DND-41 (cell line): ENCODE results near the gene NOL3.

Source experiments
- ATAC-seq: fragments of 200-7000 bp; cut with Tn5 transposase; 3 replicates; pipeline ENCODE4 v1.9.1; 2021; ENCODE audit warnings: low read depth; ENCODE audit not compliant: insufficient read depth
- DNase-seq: peaks from one replicate; pipeline ENCODE4 v3.0.0-alpha.2; 2020
- H2AFZ ChIP-seq: 2 replicates; pipeline ENCODE4 v1.6.0; 2012; ENCODE audit warnings: low read depth, low read length
- H3K27ac ChIP-seq: 2 replicates; pipeline ENCODE4 v1.5.1; 2012; ENCODE audit warnings: low read length, inconsistent platforms
- H3K27me3 ChIP-seq: fragments of 200-600 bp; sonication (generic); 2 replicates; pipeline ENCODE4 v1.6.0; 2012; ENCODE audit warnings: low read length, mild to moderate bottlenecking, inconsistent platforms; ENCODE audit not compliant: insufficient read depth, poor library complexity
- H3K36me3 ChIP-seq: 2 replicates; pipeline ENCODE4 v1.5.1; 2012; ENCODE audit warnings: low read length, inconsistent platforms; ENCODE audit not compliant: insufficient read depth
- H3K4me1 ChIP-seq: 2 replicates; pipeline ENCODE4 v1.5.1; 2012; ENCODE audit warnings: mild to moderate bottlenecking, low read length; ENCODE audit not compliant: insufficient read depth
- H3K4me2 ChIP-seq: 2 replicates; pipeline ENCODE4 v1.6.0; 2012; ENCODE audit warnings: mild to moderate bottlenecking, moderate library complexity, low read length, inconsistent platforms; ENCODE audit not compliant: insufficient read depth
- H3K4me3 ChIP-seq, 2 experiments: fragments of 200-600 bp in 1 of 2; shearing (Covaris generic) in 1 of 2; 2 replicates each; pipeline ENCODE4 v1.5.1; 2012 to 2016; ENCODE audit warnings: inconsistent platforms in 2 of 2, low read length in 2 of 2, mild to moderate bottlenecking in 2 of 2, low read depth in 1 of 2, moderate library complexity in 1 of 2
- H3K79me2 ChIP-seq: 2 replicates; pipeline ENCODE4 v1.6.0; 2012; ENCODE audit warnings: low read length, inconsistent platforms; ENCODE audit not compliant: insufficient read depth
- H3K9ac ChIP-seq: 2 replicates; pipeline ENCODE4 v1.6.0; 2012; ENCODE audit warnings: low read depth, mild to moderate bottlenecking, inconsistent platforms, low read length, moderate library complexity
- H3K9me3 ChIP-seq: 2 replicates; pipeline ENCODE4 v1.5.1; 2012; ENCODE audit warnings: low read length, moderate library complexity, mild to moderate bottlenecking, inconsistent platforms; ENCODE audit not compliant: insufficient read depth, severe bottlenecking
- H4K20me1 ChIP-seq: 2 replicates; pipeline ENCODE4 v1.6.0; 2012; ENCODE audit warnings: low read length; ENCODE audit not compliant: insufficient read depth
- CTCF ChIP-seq: IDR thresholded peaks from 2 replicates; pipeline ENCODE4 v1.5.1; 2012; ENCODE audit warnings: borderline replicate concordance, low read length, moderate library complexity, mild to moderate bottlenecking; ENCODE audit not compliant: poor library complexity, severe bottlenecking; ENCODE audit errors: extremely low read depth
- EZH2 ChIP-seq: IDR thresholded peaks from 3 replicates; pipeline ENCODE4 v1.6.1; 2012; ENCODE audit warnings: borderline replicate concordance, low read depth, mild to moderate bottlenecking, moderate library complexity, low read length, inconsistent platforms; ENCODE audit not compliant: severe bottlenecking

Gene NOL3

GRCh38 chr16:67158637-67159600 lies 11.4 kb upstream of the NOL3 start:
- ATAC-seq (peak; percentile 36), DNase-seq (peak; percentile 77)
- Histone ChIP-seq H4K20me1 (peaks cover 29% of the 10 kb centered on the region), H3K36me3 (peaks cover 4% of the 10 kb centered on the region; the same call in 1 of the 2 replicates), H3K9me3 (no peaks in the 10 kb centered on the region), H2AFZ (peak overlapping the region; percentile 98), H3K27me3 (no peaks in the 10 kb centered on the region), H3K79me2 (peaks cover 6% of the 10 kb centered on the region; the same call in 1 of the 2 replicates), H3K9ac (peak overlapping the region; percentile 68), H3K4me1 (peaks cover 54% of the 10 kb centered on the region), H3K4me3 (peak overlapping the region; percentile 85 to 97), H3K4me2 (peak overlapping the region; percentile 97), H3K27ac (peak overlapping the region; percentile 60)
- no peak for TF ChIP-seq EZH2
- TF ChIP-seq CTCF: no peak

DNA sequence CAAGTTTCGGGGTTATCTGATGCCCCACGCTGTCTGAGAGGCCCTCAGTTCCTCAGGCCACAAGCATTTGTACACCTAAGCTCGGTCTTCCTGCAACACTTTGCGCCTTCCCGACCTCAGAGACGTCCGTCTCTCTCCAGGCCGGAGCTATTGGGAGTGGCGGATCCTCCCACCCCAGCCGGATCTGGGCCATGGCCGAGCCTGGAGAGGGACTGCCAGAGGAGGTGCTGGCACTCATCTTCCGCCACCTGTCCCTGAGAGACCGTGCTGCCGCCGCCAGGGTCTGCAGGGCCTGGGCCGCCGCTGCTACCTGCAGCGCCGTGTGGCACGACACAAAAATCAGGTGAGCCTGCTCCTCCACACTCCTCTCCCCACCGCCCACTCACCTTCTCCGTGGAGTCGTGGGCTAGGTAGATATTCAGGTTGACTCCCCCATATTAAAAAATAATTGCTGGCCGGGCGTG lies 8.7 kb upstream of the NOL3 start:
- peaks cover 6% of the 10 kb centered on the region; the same call in 1 of the 2 replicates for H3K79me2 ChIP-seq
- H4K20me1 ChIP-seq: peaks cover 7% of the 10 kb centered on the region
- no peaks in the 10 kb centered on the region for H3K9me3 ChIP-seq
- peak overlapping the region; percentile 97 for H3K4me2 ChIP-seq
- peak overlapping the region; percentile 98 for H2AFZ ChIP-seq
- TF ChIP-seq CTCF (no peak), EZH2 (no peak)
- no peaks in the 10 kb centered on the region for H3K36me3 ChIP-seq
- peak overlapping the region; percentile 68 for H3K9ac ChIP-seq
- H3K4me3 ChIP-seq: peak overlapping the region in 1 of 2 experiments; percentile 97; a peak in 2 of 4 replicates
- H3K27me3 ChIP-seq: no peaks in the 10 kb centered on the region
- peaks cover 41% of the 10 kb centered on the region for H3K4me1 ChIP-seq
- DNase-seq: no peak
- no peak for ATAC-seq
- peak overlapping the region; percentile 46; the same call in 1 of the 2 replicates for H3K27ac ChIP-seq

- DNase-seq (no peak), ATAC-seq (no peak)
- Histone ChIP-seq H4K20me1 (no peaks in the 10 kb centered on the region; the same call in none of the 2 replicates), H3K9ac (no peak overlapping the region), H3K4me1 (peaks cover 41% of the 10 kb centered on the region), H3K27me3 (no peaks in the 10 kb centered on the region), H3K4me2 (no peak overlapping the region), H3K4me3 (no peak overlapping the region), H3K79me2 (peaks cover 6% of the 10 kb centered on the region; the same call in 1 of the 2 replicates), H3K27ac (no peak overlapping the region), H3K36me3 (no peaks in the 10 kb centered on the region), H3K9me3 (no peaks in the 10 kb centered on the region), H2AFZ (no peak overlapping the region)
- TF ChIP-seq EZH2 (no peak), CTCF (no peak)
Observed at GRCh38 chr16:67162506-67163163, 7.7 kb upstream of the NOL3 start.
